Measurements from ENCODE around the gene LRMDA.

LRMDA gene

GRCh38 chr10:75448166-75448565 lies 16.7 kb downstream of the LRMDA start:
- DNase-seq (ENCODE audit: low read depth in 2 of 2) = no peak

- DNase-seq (ENCODE audit: low read depth in 2 of 2) = no peak
Observed at GRCh38 chr10:75449382-75450074, 18.1 kb downstream of the LRMDA start.

DNA sequence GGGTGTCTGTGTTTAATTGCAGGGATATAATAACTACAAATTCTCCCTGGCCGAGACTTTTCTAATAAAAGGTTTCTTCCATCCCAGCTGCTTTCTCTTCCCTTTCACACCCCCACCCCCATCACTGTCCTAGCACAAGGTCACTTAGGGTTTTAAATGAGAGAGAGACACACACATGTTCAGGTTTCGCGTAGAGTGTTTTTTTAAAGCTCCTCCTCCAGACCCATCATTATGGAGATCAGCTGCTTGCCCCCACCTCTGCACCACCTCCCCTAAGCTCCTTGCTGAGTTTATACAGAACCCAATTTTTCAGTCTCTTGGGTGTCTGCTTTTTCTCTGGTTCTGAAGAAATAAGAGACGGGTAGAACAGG lies 18.6 kb downstream of the LRMDA start:
- no peak for DNase-seq (ENCODE audit: low read depth in 2 of 2)

DNA sequence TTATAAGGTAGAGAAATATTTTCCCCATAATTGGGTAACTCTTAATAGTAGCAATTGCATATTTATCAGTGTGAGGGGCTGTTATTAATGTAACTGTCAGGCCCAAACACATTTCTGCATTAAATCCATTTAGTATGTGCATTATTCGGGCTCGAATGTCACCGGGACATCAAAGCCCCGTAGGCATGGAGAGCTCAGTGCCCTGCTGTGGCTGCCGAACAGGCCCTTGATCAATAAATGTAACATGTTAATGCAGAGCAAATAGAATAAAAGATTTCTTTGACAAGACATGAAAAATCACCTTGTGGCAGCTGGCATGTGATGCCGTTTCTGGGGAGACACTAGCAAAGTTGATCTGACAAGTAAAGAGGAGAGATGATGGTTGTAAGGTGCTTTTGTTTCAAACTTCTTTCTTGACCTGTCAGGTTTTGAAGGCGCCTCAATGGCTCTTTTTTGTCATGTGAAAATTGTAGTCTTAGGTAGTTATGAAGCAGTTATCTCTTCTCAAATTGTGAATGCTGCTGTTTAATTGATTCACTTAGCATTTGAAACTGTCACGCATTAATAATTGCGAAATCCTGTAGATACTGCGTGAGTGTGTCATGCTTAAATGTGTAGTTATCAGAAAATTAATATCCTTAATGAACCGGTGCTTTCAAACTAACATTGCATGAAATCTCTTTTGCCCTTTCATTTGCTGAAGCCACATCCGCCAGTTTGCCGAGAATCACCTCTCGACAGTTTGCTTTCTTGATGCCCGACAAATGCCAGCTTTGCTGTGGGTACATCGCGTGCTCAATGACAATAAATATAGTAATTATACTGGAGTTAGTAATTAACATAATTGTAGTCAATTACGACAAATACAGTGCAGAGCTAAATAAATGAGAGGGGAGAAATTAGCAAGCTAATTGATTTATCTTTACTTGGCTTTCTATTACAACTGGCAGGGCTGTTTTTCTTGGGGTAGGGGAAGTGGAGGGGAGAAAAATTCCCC lies 19.5 kb downstream of the LRMDA start:
- no peak for DNase-seq (ENCODE audit: low read depth in 2 of 2)

DNA sequence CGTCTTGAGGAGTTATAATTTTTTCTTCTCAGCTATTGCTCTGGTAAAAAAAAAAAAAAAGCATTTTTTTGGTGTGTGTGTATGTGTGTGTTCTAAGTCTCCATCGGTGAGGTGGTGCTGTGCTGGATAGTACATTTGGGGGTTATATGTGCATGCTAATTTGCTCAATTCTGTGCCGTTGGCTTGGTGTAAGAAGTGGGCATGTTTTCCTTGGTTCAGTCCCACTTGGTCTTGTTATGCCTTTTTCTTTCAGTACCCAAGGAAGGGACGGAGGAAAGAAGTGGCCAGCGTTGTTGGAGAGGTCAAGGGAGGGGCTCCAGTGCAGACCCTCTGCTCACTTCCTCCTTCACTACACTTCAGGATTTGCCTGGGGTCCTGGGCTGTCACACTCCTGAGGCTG lies 20.4 kb downstream of the LRMDA start:
- no peak for DNase-seq (ENCODE audit: low read depth in 2 of 2)

GRCh38 chr10:75452997-75453396 lies 21.6 kb downstream of the LRMDA start:
- DNase-seq (ENCODE audit: low read depth in 2 of 2) = no peak

DNA sequence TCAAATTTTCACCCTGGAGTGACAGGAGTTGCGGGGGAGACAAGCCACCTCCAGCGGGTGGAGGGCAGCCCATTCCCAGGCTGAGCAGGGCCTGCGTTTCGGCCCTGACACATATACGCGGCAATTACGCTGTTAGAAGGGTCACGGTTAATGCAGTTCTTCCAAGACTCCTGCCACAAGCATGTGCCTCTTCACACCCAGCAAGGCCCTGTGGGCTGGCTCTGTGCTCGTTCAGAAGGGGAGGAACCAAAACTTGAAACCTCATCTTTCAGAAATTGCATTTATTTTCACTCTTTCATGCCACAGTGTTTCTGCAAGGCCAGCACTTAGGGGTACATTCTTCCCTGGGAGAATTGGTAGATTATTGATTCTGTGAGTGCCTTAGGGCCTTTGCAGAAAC lies 24.7 kb downstream of the LRMDA start:
- no peak for DNase-seq (ENCODE audit: low read depth in 2 of 2)

DNA sequence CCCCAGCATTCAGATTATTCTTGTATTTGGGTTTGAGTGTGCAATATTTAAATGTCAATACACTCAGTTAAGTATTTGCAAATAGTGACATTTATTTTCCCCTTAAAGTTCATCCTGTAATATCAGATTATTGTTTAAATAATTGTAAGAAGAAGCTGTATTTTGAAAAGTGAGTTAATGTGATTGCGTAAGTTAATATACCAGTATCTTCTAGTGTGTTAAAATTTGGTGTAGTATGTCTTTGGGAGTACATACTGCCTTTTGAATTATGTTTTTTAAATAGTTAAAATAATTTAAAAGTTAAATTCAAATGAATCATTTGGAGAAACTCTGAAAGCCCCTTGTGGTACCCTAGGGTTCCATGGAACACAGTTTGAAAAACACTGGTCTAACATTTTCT lies 28.6 kb downstream of the LRMDA start:
- DNase-seq (ENCODE audit: low read depth in 2 of 2) = no peak

DNA sequence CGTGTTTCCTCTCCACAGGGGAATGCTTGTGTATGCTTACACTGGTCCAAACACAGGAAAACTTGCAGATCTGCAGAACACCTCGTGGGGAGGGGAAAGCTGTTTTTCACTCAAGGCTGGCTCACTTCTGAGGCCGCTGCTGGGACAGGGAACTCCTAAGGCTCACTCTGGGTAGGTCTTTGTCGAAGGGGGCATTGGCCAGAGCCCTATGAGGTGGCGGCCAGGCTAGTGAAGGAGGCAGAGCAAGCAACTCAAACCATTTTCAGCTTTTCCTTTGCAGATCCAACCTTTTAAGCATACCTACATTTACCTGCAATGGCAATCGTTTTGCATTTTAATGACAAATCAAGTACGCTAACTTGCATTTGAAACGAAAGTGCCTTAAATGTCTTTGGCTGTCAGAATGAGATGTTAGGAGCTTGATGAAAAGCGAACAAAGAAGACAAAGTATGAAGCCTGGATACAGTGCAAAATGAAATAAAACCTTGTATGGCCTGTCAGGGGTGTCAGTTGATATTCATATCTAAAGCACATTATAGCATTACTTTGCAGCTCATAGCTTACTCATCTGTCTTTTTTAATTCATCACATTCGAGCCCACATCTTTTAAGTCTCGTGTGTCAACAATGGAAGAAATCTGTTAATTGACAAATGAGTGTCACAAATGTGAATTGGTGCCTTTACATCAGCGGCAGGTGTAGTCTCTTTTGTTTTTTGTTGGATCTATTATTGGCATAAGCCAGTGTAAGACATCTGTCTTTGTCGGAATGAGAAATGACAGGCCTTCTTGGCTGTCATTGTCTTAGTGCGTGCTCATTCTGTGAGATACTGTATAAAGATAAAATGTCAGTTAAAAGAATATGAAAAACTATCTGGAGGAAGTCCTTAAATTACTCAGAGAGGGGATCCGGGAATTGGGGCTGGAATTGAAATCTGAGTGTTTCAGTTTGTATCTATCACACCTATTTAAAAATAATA lies 30.5 kb downstream of the LRMDA start:
- no peak for DNase-seq (ENCODE audit: low read depth in 2 of 2)

GRCh38 chr10:75462865-75463264 lies 31.4 kb downstream of the LRMDA start:
- DNase-seq (ENCODE audit: low read depth in 2 of 2) = no peak

DNA sequence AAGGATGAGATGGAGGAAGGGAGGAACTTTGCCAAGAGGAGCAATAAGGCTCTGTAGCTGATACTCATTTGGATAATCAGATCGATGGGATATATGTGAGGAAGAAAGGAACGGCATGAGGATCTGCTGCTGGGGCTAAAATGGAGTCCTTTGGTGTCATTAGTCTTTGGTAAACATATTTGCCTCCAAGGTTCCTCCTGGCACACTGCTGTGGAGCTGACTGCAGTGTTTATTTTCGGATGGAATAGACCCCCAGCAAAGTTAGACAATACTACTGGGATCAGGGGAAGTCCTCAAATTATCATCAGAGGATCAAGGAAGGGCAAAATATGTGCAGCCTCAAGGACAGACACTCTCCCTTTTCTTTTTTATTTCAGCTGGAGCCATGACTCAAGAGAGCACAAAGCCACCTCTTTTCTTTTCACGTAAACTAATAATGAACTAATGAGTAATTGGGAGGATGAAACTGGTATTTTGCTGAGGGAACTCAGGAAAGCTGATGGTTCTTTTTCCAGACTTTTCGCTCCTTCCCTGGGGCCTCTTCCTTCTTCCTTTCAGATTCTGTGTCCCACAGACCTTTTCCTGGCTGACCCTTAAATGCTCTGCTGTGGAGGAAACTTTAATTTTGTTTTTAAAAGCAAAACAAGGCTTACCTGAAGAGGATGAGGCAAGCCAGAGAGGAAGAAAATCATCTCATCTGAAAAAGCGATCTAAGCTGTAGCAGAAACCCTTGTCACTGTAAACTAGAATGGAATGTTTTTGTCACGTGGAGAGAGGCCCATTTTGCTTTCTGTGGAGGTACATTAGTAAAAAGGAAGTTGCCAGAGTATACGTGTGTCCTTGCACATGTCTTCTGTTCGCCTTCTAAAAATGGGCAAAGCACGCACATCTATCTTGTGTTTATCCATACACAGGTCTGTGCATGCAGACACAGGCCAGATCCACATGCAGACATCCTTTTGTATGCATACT lies 33.3 kb downstream of the LRMDA start:
- no peak for DNase-seq (ENCODE audit: low read depth in 2 of 2)

- no peak for DNase-seq (ENCODE audit: low read depth in 2 of 2)
Observed at GRCh38 chr10:75465450-75465827, 34.0 kb downstream of the LRMDA start.

DNA sequence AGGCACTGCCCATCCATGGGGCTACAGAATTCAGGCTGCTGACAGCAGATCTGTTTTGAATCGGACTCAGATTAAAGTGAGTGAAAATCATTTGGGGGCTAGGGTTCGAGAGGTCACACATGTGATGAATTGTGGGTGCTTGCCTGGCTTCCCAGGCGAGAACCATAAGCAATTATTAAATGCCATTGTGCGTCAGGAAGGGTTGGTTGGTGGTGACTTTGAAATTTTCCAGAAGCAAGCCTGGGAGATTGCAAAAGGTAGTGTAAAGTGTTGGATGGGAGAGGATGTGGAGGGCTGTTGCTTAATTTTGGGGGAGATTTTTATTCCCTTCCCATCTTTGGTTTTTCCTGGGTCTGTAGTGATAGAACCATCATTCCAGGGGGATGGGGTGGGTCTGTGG lies 34.6 kb downstream of the LRMDA start:
- DNase-seq (ENCODE audit: low read depth in 2 of 2) = no peak

- peak; percentile 47 to 50 for DNase-seq (ENCODE audit: low read depth in 2 of 2)
Observed at GRCh38 chr10:75466886-75467285, 35.5 kb downstream of the LRMDA start.

- no peak for DNase-seq (ENCODE audit: low read depth in 2 of 2)
Observed at GRCh38 chr10:75468612-75469005, 37.2 kb downstream of the LRMDA start.

GRCh38 chr10:75469006-75469616 lies 37.7 kb downstream of the LRMDA start:
- DNase-seq (ENCODE audit: low read depth in 2 of 2) = peak; percentile 98 to 99

DNA sequence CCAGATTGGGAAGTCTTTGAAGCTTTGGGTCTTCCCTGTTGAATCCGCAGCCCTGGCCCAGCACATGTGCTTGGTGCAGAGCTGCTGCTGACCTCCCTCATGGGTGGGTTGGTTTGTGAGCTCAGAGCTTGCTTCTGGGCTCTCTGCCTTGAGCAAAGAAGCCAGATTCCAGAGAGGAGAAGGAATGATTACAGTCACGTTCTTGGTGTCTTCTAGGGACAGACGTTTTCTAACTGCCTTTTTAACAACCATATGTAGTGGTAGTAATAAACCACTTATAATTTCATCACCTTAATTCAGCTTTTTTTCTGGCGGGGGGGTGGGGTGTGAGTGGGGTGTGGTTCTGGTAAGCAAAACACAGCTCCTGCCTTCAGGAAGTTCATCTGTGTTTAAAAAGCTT lies 39.5 kb downstream of the LRMDA start:
- DNase-seq (ENCODE audit: low read depth in 2 of 2) = peak; percentile 69 to 75

DNA sequence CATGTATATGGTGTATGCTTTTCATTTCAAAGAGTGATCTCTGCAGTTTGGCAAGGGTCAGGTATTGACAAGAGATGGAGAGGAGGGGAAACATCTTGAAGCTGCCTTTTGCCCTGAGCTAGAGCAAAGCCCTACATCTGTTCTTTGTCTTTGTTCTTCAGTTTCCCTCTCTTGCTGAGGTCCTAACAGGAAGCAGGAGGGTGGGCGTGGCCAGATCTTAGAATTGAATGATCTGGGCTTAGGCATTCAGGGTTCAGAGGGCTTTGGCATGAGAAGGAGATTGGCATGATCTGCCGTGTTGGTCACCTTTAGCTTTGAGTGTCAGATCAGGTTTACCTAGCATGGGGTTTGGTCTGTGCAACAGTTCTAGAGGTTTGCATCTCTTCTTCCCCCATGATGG lies 41.3 kb downstream of the LRMDA start:
- DNase-seq (ENCODE audit: low read depth in 2 of 2) = no peak

DNA sequence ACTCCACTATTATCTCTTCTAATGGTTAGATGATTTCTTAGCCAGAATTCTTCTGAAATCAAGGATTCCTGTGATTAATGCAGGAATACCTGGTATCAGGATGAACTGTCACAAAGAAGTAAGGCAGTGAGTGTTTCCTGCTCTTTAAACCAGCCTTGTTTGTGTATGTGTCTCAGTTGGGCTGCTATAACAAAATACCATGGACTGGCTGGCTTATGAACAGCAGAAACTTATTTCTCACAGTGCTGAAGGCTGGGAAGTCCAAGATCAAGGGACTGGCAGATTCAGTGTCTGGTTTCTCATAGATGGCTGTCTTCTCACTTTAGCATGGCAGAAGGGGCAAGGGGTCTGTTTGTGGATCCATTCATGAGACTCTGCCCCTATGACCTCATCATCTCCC lies 42.7 kb downstream of the LRMDA start:
- DNase-seq (ENCODE audit: low read depth in 2 of 2) = no peak

GRCh38 chr10:75475460-75476182 lies 44.2 kb downstream of the LRMDA start:
- DNase-seq (ENCODE audit: low read depth in 2 of 2) = peak; percentile 80 to 88
